GM21515 (cell line): Measurements from ENCODE around the gene ACOT7.
A peak's percentile ranks its signal among the peaks of the same experiment; 100 is the strongest.
"Not testable (repeated sequence)": the region's sequence is repeated elsewhere in the genome, so short reads cannot be mapped to it uniquely, and the experiment has no call there.

ENCODE experiments used
- ATAC-seq: cut with Tn5 transposase; IDR thresholded peaks from one replicate; pipeline ENCODE4 v1.9.1; 2021; ENCODE audit not compliant: unreplicated experiment

The ACOT7 gene

GRCh38 chr1:6365047-6365446, 28.5 kb downstream of the ACOT7 start:
- ATAC-seq, result no peak

DNA sequence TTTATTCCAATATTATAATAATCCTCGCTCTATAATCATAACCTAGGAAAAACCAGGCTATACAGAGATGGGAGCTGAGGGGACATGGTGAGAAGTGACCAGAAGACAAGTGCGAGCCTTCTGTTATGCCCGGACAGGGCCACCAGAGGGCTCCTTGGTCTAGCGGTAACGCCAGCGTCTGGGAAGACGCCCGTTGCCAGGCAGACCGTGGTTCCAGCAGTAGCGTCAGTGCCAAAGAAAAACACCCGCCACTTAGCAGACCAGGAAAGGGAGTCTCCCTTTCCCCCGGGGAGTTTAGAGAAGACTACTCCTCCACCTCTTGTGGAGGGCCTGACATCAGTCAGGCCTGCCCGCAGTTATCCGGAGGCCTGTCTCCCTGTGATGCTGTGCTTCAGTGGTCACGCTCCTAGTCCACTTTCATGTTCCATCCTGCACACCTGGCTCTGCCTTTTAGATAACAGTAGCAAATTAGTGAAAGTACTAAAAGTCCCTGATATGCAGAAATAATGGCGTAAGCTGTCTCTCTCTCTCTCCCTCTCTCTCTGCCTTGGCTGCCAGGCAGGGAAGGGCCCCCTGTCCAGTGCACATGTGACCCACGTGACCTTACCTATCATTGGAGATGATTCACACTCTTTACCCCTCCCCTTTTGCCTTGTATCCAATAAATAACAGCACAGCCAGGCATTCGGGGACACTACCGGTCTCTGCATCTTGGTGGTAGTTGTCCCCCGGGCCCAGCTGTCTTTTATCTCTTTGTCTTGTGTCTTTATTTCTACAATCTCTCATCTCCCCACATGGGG, 30.3 kb downstream of the ACOT7 start:
- not testable (repeated sequence) for ATAC-seq

DNA sequence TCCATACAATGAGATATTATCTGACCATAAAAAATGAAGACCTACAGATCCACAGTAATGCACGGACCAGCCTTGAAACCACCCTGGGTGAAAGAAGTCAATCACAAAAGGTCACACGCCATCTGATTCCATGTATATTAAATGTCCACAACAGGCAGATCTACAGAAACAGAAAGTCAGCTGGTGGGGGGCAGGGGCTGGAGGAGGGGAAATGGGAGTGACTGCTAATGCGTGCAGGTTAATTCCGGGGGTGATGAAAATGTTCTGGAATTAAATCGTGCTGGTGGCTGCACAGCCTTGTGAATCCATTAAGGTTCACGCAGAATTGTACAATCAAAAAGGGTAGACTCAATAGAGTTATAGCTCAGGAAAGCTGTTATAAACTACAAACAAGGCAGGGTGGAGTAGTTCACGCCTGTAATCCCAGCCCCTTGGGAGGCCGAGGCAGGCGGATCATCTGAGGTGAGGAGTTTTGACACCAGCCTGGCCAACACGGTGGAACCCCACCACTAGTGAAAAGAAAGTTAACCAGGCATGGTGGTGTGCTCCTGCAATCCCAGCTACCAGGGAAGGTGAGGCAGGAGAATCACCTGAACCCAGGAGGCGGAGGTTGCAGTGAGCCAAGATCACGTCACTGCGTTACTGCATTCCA, 32.3 kb downstream of the ACOT7 start:
- no peak for ATAC-seq

DNA sequence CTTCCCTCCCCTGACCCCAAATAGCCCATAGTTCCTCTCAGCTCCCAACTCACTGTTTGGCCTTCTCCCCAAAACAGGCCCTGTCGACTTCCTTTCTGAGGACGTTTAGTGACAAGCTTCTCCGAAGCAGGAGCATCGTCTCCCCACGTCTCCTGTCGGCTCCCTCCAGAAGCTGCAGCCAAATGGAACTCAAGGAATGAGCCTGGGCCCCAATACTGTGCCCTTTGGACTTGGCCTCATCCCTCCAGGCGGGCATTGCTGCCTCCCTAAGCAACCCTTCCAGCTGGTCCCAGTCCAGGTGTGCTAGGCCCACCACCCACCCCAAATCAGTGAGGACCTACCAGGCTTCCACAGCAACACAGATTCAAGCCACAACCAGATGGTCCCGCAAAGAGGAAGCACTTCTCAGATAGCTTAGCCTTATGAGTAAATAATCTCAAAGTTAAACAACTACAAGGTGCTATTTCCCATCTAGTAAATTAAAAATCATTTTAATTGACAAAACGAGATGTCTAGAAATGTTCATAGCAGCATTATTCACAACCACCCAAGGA, 33.0 kb downstream of the ACOT7 start:
- no peak for ATAC-seq

GRCh38 chr1:6360117-6360496, 33.5 kb downstream of the ACOT7 start:
- peak; percentile 19 for ATAC-seq

DNA sequence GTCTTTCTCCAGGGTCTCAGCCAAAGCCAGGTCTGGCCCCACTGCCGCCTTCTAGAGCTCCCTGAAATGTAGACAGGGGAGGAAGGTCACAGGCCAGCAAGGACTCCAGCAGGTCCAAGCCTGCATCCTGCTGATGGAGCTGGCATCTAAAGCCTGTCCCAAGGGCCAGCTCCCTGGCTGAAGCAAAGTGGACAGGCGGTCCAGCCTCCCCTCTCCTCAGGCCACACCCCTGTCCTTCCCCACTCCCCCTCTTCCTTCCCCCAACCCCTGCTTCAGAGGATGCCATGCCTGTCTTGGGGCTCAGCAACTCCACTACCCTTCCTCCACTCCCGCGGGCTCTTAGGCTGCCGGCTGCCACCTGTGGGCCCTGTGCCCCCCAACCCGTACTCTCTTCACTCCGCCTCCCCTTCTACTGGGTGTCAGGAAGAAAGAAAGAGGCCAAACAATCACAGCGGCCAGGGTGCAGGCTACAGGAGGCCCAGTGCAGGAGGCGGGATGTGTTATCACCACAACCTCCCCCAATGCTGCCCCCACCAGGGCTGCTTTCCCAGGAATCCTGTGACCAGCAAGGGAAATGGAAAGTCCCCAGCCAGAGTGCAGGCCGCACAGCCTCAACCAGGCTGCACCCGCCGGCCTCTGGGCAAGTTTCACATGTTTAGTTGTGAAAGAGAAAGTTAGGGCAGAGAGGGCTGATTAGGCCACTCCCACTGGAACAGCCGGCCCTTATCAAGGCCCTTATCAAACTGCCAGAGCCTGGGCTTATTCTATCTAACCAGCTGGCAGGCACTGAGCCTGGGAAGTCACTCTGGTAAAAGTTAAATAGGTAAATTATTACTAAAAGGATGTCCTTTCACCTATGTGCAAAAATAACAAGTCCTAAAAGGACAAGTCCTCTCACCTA, 34.1 kb downstream of the ACOT7 start:
- ATAC-seq, result peak; percentile 87

- no peak for ATAC-seq
Observed at GRCh38 chr1:6358757-6359201, 34.8 kb downstream of the ACOT7 start.

- no peak for ATAC-seq
Observed at GRCh38 chr1:6358144-6358624, 35.4 kb downstream of the ACOT7 start.

DNA sequence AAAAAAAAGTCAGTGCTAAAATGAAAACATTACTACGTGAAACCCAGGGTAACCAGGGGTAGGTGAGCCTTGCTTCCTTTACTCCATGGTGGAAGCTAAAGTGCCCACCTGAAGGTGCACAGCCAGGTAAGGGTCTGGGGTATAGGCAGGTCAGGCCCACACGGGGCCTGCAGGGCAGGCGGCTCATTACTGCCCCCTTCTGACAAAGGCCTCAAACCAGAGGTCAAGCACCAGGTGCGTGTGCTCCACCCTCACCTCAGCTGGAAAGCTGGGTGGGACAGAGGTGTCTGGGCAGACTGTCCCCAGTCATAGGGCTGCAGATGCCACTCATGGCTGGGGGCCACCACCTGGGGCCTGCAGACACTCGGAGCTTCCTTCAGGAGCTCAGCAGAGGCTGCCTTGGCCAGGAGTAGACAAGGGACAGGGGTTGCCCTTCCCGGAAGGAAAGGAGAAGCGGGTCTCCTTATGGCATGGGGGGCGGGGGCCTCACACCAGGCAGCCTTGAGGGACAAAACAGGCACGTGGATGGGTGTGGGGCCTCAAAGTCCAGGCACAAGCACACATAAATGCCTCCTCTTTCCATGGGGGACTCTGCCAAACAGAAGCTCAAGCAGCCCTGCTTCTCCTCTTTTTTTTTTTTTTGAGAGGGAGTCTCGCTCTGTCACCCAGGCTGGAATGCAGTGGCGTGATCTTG, 36.2 kb downstream of the ACOT7 start:
- no peak for ATAC-seq

DNA sequence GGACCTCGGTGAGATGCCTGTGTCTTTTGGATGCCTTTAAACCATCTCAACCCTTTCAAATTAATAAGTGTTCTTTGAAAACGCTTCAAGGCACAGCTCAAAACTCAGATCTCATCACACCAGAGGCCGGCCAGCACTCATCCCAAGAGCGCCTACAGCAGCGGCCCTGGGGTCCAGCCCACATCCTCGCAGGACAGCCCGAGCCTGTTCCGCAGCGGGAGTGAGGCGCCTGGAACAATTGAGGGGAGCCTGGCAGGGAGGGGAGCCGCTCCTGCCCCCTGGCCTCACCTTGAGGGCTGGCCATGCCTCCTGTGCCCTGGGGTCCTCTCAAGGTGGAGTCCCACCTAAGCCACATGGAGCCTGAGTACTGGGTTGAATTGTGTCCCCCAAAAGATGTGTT, 37.9 kb downstream of the ACOT7 start:
- ATAC-seq, result no peak

DNA sequence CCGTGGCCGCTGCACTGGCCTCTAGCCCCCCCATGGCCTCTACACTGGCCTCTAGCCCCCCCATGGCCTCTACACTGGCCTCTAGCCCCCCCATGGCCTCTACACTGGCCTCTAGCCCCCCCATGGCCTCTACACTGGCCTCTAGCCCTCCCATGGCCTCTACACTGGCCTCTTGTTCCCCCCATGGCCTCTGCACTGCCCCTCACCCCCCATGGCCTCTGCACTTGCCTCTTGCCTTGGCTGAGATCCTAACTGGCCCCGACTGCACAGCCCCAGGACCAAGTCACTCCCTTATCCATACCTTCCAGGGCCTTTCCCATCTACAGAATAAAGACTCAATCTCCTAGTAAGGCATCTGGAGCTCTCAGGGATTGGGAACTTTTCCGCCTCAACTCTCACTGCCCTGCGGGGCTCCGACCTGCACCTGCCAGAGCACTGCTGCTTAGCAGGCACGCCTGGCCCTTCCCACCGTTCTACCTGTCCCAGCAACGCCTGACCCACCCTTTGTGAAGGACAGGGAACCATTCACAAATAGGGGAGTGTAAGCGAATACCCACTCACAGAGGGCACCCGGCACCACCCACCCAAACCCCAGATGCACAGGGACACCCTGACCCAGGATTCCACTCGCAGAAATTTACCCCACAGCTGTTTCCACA, 38.8 kb downstream of the ACOT7 start:
- ATAC-seq, result no peak

GRCh38 chr1:6353955-6354658, 39.5 kb downstream of the ACOT7 start:
- no peak for ATAC-seq

- ATAC-seq, result no peak
Observed at GRCh38 chr1:6353619-6353954, 40.0 kb downstream of the ACOT7 start.

DNA sequence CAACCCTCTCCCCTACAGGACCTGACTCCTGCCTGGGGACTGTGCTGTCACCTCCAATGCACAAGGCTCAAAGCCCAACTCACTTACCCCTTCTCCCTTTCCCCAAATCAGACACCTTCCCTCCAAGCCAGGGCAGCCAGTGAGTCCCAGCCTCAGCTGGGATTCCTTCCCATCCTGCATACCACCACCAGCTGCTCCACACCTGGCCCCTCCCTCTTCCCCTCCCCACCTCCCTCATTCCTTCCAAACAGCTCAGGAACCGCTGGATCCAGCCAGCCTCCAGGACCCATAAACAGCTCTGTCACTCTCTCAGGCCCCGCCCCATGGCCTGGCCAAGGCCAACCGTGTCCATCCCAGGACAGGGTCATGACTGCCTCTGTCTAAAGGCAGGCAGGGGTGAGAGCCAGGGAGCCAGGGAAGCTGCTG, 41.4 kb downstream of the ACOT7 start:
- no peak for ATAC-seq

GRCh38 chr1:6351480-6352137, 42.0 kb downstream of the ACOT7 start:
- no peak for ATAC-seq

DNA sequence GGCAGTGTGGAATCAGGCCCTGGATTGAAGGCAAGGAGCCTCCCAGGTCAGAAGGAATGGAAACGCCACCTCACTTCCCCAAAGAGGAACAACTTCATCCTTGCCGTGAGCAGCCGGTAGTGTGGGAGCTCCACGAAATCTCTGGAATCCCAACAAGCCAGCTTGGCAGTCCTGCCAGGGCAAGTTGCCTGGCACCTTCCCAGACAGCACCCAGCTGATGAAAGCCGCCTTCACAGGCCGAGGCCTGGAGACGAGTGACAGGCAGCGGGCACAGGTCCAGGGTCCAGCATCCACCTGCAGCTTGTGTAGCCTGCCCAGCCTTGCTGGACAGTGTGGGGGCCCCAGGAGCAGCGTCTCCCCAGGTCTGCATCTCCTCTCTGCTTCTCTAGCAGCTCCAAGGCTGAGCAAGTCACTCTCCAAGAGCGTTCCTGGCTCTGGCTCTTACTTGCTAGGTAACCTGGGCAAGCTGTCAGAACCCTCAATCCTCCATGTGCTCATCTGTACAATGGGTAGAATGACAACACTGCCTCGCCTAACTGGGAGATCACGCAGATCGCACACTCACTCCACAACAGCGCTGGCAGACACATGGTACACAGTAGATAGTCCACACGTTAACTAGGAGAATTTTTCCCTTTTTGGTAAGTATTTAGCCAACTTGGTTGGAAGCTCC, 43.0 kb downstream of the ACOT7 start:
- no peak for ATAC-seq

- ATAC-seq, result no peak
Observed at GRCh38 chr1:6349254-6349943, 44.2 kb downstream of the ACOT7 start.
